ENCODE results near the gene UGT2B10.

DNA sequence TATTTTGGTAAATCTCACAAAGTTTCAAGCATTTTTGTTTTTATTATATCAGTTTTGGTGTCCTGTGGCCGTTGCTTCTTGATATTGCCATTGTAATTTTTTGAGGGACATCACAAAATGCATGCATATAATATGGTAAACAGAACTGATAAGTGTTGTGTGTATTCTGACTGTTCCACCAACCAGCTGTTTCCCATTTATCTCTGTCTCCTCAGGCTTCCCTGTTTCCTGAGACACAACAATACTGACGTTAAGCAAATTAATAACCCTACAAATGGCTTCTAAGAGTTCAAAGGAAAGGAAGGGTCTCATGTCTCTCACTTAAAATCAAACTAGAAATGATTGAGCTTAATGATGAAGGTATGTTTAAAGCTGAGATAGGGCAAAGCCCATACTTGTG, 40.0 kb downstream of the UGT2B10 start:
- TF ChIP-seq MEF2A (IDR thresholded peaks at IDR 0.05; ENCODE audit: control insufficient read depth, low read depth, low read length) (no peak), HBP1 (CRISPR knock-in tag; IDR thresholded peaks at IDR 0.05) (no peak), CTCF (IDR thresholded peaks at IDR 0.05 in 2 of 3, conservative IDR thresholded peaks at IDR 0.05 in 1 of 3; ENCODE audit: insufficient read depth in 2 of 3, low read depth in 1 of 3, low read length in 3 of 3) (no peak), PRDM10 (IDR thresholded peaks at IDR 0.05; ENCODE audit: partially characterized antibody) (no peak), SNAPC5 (CRISPR knock-in tag; IDR thresholded peaks at IDR 0.05) (no peak), ESRRA (IDR thresholded peaks at IDR 0.05; ENCODE audit: borderline replicate concordance, low read depth) (no peak), NCOA1 (IDR thresholded peaks at IDR 0.05; ENCODE audit: low read depth) (no peak)
